Measurements from ENCODE around the gene LIPJ.

LIPJ gene

GRCh38 chr10:88586462-88586861 is at the start of gene LIPJ:
TSS of gene LIPJ (plus strand) at chr10:88586762. CDS start at chr10:88590688, 3,926 bp downstream.
- DNase-seq, result no peak

- DNase-seq, result no peak
Measured at GRCh38 chr10:88537322-88537721, 49.2 kb upstream of the LIPJ start.

- DNase-seq, result no peak
Measured at GRCh38 chr10:88538048-88538447, 48.5 kb upstream of the LIPJ start.

- no peak for DNase-seq
Measured at GRCh38 chr10:88540351-88540750, 46.2 kb upstream of the LIPJ start.

- no peak for DNase-seq
Measured at GRCh38 chr10:88541116-88541626, 45.4 kb upstream of the LIPJ start.

GRCh38 chr10:88542522-88542921 is 44.0 kb upstream of the LIPJ start:
- DNase-seq, result no peak

- DNase-seq, result no peak
Measured at GRCh38 chr10:88544140-88544870, 42.3 kb upstream of the LIPJ start.

- no peak for DNase-seq
Measured at GRCh38 chr10:88545359-88545758, 41.2 kb upstream of the LIPJ start.

GRCh38 chr10:88546497-88546896 is 40.1 kb upstream of the LIPJ start:
- no peak for DNase-seq

GRCh38 chr10:88551246-88551645 is 35.3 kb upstream of the LIPJ start:
- no peak for DNase-seq

GRCh38 chr10:88553116-88553752 is 33.3 kb upstream of the LIPJ start:
- peak; percentile 2 to 9 for DNase-seq

- DNase-seq, result no peak
Measured at GRCh38 chr10:88555190-88555908, 31.2 kb upstream of the LIPJ start.

GRCh38 chr10:88557256-88557655 is 29.3 kb upstream of the LIPJ start:
- no peak for DNase-seq

GRCh38 chr10:88557658-88558057 is 28.9 kb upstream of the LIPJ start:
- no peak for DNase-seq

- DNase-seq, result no peak
Measured at GRCh38 chr10:88562152-88562551, 24.4 kb upstream of the LIPJ start.

- no peak for DNase-seq
Measured at GRCh38 chr10:88565072-88565471, 21.5 kb upstream of the LIPJ start.

- DNase-seq, result no peak
Measured at GRCh38 chr10:88582411-88582805, 4.2 kb upstream of the LIPJ start.

GRCh38 chr10:88582806-88583583 is 3.6 kb upstream of the LIPJ start, which contains the start of gene RNLS:
TSS of gene RNLS (minus strand) at chr10:88583318.
- DNase-seq, result peak; percentile 26 to 53

GRCh38 chr10:88583584-88583957 is 3.0 kb upstream of the LIPJ start:
- no peak for DNase-seq

- DNase-seq, result no peak
Measured at GRCh38 chr10:88592381-88592780, 5.8 kb downstream of the LIPJ start.

GRCh38 chr10:88592906-88593305 is 6.3 kb downstream of the LIPJ start:
- no peak for DNase-seq

- no peak for DNase-seq
Measured at GRCh38 chr10:88594482-88594881, 7.9 kb downstream of the LIPJ start.

- DNase-seq, result no peak
Measured at GRCh38 chr10:88598055-88598454, 11.5 kb downstream of the LIPJ start.

Measured in NCI-H1930 (cell line).